CD14-positive monocyte (primary cell): ENCODE results near the gene CEBPG. TPM values are rescaled to one million over a fixed set of nuclear protein-coding genes. Genes with fewer than 3 reads are reported as not detected.

Experiments
- DNase-seq, 3 donors: peaks; one replicate each; pipeline ENCODE4 v3.0.0-alpha.2; 2011 to 2022
- H2AFZ ChIP-seq: 2 replicates; pipeline ENCODE4 v1.6.0; 2012; ENCODE audit warnings: mild to moderate bottlenecking, low read depth, low read length, inconsistent platforms; ENCODE audit not compliant: insufficient read depth, poor library complexity, severe bottlenecking
- H3K27ac ChIP-seq, 2 donors: 1 replicate in 1 of 2; 2 replicates in 1 of 2; pipeline ENCODE4 v1.5.1; 2012 to 2013; ENCODE audit warnings: low read length in 2 of 2, control low read depth in 1 of 2, inconsistent platforms in 1 of 2, low read depth in 1 of 2, mild to moderate bottlenecking in 1 of 2
- H3K27me3 ChIP-seq, 2 donors: one replicate each; pipeline versions ENCODE4 v1.6.0 to v1.6.1; 2011 to 2013; ENCODE audit warnings: low read length in 2 of 2; ENCODE audit not compliant: control insufficient read depth in 2 of 2, insufficient read depth in 2 of 2
- H3K36me3 ChIP-seq, 2 donors: replicated peaks in 1 of 2; 1 replicate in 1 of 2; 2 replicates in 1 of 2; pipeline versions ENCODE4 v1.5.1 to v1.6.1; 2012 to 2013; ENCODE audit warnings: low read length in 2 of 2, control low read depth in 1 of 2, inconsistent platforms in 1 of 2, mild to moderate bottlenecking in 1 of 2; ENCODE audit not compliant: insufficient read depth in 2 of 2, control insufficient read depth in 1 of 2
- H3K4me1 ChIP-seq, 2 donors: 1 replicate in 1 of 2; 2 replicates in 1 of 2; pipeline versions ENCODE4 v1.5.1 to v1.6.1; 2012 to 2013; ENCODE audit warnings: low read length in 2 of 2, control low read depth in 1 of 2, inconsistent platforms in 1 of 2, mild to moderate bottlenecking in 1 of 2, moderate library complexity in 1 of 2; ENCODE audit not compliant: insufficient read depth in 2 of 2, control insufficient read depth in 1 of 2
- H3K4me2 ChIP-seq: replicated peaks from 2 replicates; pipeline ENCODE3; 2012; ENCODE audit warnings: low read length, moderate library complexity, mild to moderate bottlenecking; ENCODE audit not compliant: poor library complexity, severe bottlenecking; ENCODE audit errors: extremely low read depth
- H3K4me3 ChIP-seq, 3 experiments: fragments of 200-600 bp in 1 of 3; sonication (generic) in 1 of 3; replicated peaks in 1 of 3; 1 replicate in 2 of 3; 2 replicates in 1 of 3; pipeline ENCODE4 v1.5.1; 2011 to 2013; ENCODE audit warnings: low read length in 3 of 3, mild to moderate bottlenecking in 3 of 3, control low read depth in 2 of 3, low read depth in 2 of 3, inconsistent platforms in 1 of 3, moderate library complexity in 1 of 3
- H3K79me2 ChIP-seq: 2 replicates; pipeline ENCODE4 v1.6.0; 2012; ENCODE audit warnings: mild to moderate bottlenecking, control low read depth, inconsistent platforms, low read length, moderate library complexity; ENCODE audit not compliant: insufficient read depth
- H3K9ac ChIP-seq: 2 replicates; pipeline ENCODE4 v1.6.0; 2017; ENCODE audit warnings: low read length, mild to moderate bottlenecking; ENCODE audit not compliant: insufficient read depth, poor library complexity, severe bottlenecking
- H3K9me3 ChIP-seq, 2 donors: replicated peaks in 1 of 2; 1 replicate in 1 of 2; 2 replicates in 1 of 2; pipeline versions ENCODE4 v1.5.1 to v1.6.1; 2012 to 2013; ENCODE audit warnings: low read length in 2 of 2, control low read depth in 1 of 2; ENCODE audit not compliant: control insufficient read depth in 1 of 2, insufficient read depth in 1 of 2
- H4K20me1 ChIP-seq: 2 replicates; pipeline ENCODE4 v1.6.0; 2012; ENCODE audit warnings: mild to moderate bottlenecking, low read length, control low read depth, moderate library complexity; ENCODE audit not compliant: insufficient read depth
- H3K27ac Mint-ChIP-seq, 7 donors: one replicate each; pipeline ENCODE4 v1.8.0; 2020; ENCODE audit warnings: mild to moderate bottlenecking in 7 of 7, mixed read lengths in 7 of 7, moderate library complexity in 6 of 7, inconsistent platforms in 2 of 7
- H3K27me3 Mint-ChIP-seq, 3 donors: one replicate each; pipeline ENCODE4 v1.8.0; 2021 to 2022; ENCODE audit warnings: low read depth in 3 of 3, mild to moderate bottlenecking in 3 of 3, mixed read lengths in 3 of 3, moderate library complexity in 3 of 3, inconsistent platforms in 1 of 3
- H3K36me3 Mint-ChIP-seq, 2 donors: one replicate each; pipeline ENCODE4 v1.8.0; 2020; ENCODE audit warnings: mixed read lengths in 2 of 2, inconsistent platforms in 1 of 2, mild to moderate bottlenecking in 1 of 2
- H3K4me1 Mint-ChIP-seq: one replicate; pipeline ENCODE4 v1.8.0; 2020; ENCODE audit warnings: mild to moderate bottlenecking, mixed read lengths
- H3K4me3 Mint-ChIP-seq, 2 donors: one replicate each; pipeline ENCODE4 v1.8.0; 2020; ENCODE audit warnings: mild to moderate bottlenecking in 2 of 2, mixed read lengths in 2 of 2, moderate library complexity in 1 of 2
- H3K9me3 Mint-ChIP-seq, 7 donors: one replicate each; pipeline ENCODE4 v1.8.0; 2020 to 2022; ENCODE audit warnings: mixed read lengths in 7 of 7, mild to moderate bottlenecking in 6 of 7, moderate library complexity in 6 of 7, inconsistent platforms in 2 of 7
- WGBS: methylation state at CpG from one replicate; pipeline ENCODE4 v1.1.5; 2013; ENCODE audit warnings: missing lambda C conversion rate; ENCODE audit not compliant: insufficient coverage; 5-methylcytosine and 5-hydroxymethylcytosine counted together
- intact Hi-C, 2 donors: fragments of 100-400 bp; cut with micrococcal nuclease; formaldehyde crosslinking; loops; one replicate each; pipeline versions ENCODE4 v1.15.0 to v1.15.1; 2023
- polyA plus RNA-seq, 3 donors: library from polyadenylated mRNA; depleted of rRNA in 1 of 3; unstranded in 2 of 3; stranded (reverse) in 1 of 3; fragments of 300-500 nt in 2 of 3; fragments of >200 nt in 1 of 3; fragmentation: Illumina TruSeq in 2 of 3; gene quantifications; 1 replicate in 2 of 3; 2 replicates in 1 of 3; pipeline ENCODE4 v1.2.3, GENCODE V29; 2012 to 2021
- TF ChIP-seq, protein P1 (sequence below): fragments of 200-600 bp; IDR thresholded peaks from one replicate; pipeline ENCODE4 v1.8.0; 2022; ENCODE audit warnings: antibody characterized with exemption, mild to moderate bottlenecking

Gene CEBPG
- polyA plus RNA-seq, 3 donors = 16.8 to 18.3 (median 17.8) TPM

DNA sequence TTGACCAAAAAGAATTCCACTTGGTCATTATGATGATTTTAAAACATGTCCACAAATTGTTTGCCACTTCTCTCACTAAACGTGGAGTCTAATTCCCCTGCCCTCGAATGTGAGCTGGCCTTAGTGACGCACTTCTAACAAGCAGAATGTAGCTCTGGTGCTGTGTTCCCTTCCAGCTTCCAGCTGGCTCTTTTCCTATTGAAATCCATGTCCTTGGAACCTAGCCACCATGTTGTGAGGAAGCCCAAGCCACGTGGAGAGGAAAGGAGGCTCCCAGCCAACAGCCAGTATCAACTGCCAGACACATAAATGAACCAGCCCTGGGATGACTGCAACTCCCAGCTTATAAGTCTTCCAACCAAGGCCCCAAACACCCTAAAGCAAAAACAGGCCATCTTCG, 47.6 kb upstream of the CEBPG start:
- no peak overlapping the region for H3K4me3 Mint-ChIP-seq
- H3K27ac Mint-ChIP-seq = no peak overlapping the region
- 100% methylated on average over 3 of the region's 5 CpGs for WGBS

DNA sequence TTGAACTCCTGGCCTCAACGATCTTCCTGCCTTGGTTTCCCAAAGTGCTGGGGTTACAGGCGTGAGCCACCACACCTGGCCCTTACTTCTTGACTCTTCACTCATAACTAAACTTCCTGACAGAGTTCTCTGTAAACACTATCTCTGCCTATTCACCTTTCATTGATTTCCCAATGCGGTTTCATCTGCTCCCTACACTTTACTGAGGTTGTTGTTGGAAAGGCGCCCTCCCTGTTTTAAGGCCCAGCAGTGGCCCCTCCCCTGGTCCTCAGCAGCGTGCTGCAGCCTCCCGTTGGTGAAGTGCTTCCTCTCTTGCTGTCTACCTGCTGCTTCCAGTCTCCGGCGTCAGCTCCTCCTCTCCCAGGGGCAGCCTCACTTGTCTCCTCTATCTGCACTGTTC, 44.4 kb upstream of the CEBPG start:
- Histone ChIP-seq H3K9ac (no peak overlapping the region), H3K4me3 (peak overlapping the region in 1 of 3 experiments; percentile 57), H3K27ac (peak overlapping the region; percentile 56 to 84), H3K4me2 (no peak overlapping the region), H3K79me2 (no peaks in the 10 kb centered on the region), H3K27me3 (no peaks in the 10 kb centered on the region), H4K20me1 (no peaks in the 10 kb centered on the region), H3K36me3 (no peaks in the 10 kb centered on the region), H2AFZ (peak overlapping the region; percentile 7), H3K4me1 (peaks cover 61 to 62% of the 10 kb centered on the region in 2 donors), H3K9me3 (peaks cover 6% of the 10 kb centered on the region in 2 donors)
- 79% methylated on average over 7 of the region's 8 CpGs for WGBS
- Mint-ChIP-seq H3K27me3 (peaks cover 0 to 4% (median 0%) of the 10 kb centered on the region in 3 donors), H3K4me1 (peaks cover 56% of the 10 kb centered on the region), H3K4me3 (no peak overlapping the region), H3K36me3 (peaks cover 0 to 4% of the 10 kb centered on the region in 2 donors), H3K9me3 (peaks cover 3 to 8% (median 6%) of the 10 kb centered on the region in 7 donors), H3K27ac (peak overlapping the region; percentile 63 to 93 (median 89))
- TF ChIP-seq, protein P1, sequence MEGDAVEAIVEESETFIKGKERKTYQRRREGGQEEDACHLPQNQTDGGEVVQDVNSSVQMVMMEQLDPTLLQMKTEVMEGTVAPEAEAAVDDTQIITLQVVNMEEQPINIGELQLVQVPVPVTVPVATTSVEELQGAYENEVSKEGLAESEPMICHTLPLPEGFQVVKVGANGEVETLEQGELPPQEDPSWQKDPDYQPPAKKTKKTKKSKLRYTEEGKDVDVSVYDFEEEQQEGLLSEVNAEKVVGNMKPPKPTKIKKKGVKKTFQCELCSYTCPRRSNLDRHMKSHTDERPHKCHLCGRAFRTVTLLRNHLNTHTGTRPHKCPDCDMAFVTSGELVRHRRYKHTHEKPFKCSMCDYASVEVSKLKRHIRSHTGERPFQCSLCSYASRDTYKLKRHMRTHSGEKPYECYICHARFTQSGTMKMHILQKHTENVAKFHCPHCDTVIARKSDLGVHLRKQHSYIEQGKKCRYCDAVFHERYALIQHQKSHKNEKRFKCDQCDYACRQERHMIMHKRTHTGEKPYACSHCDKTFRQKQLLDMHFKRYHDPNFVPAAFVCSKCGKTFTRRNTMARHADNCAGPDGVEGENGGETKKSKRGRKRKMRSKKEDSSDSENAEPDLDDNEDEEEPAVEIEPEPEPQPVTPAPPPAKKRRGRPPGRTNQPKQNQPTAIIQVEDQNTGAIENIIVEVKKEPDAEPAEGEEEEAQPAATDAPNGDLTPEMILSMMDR = no peak
- no peak for DNase-seq
- intact Hi-C loops = no loop called here

More for the DNA sequence above, 47.6 kb upstream of the CEBPG start:
- peaks cover 3 to 13% (median 7%) of the 10 kb centered on the region in 7 donors for H3K9me3 Mint-ChIP-seq
- peaks cover 31 to 32% of the 10 kb centered on the region in 2 donors for H3K4me1 ChIP-seq
- peaks cover 0 to 4% (median 0%) of the 10 kb centered on the region in 3 donors for H3K27me3 Mint-ChIP-seq
- no peak overlapping the region for H3K27ac ChIP-seq
- peaks cover 0 to 4% of the 10 kb centered on the region in 2 donors for H3K36me3 Mint-ChIP-seq
- no peak overlapping the region for H3K4me2 ChIP-seq
- H3K4me3 ChIP-seq = no peak overlapping the region
- no peak overlapping the region for H2AFZ ChIP-seq
- no peaks in the 10 kb centered on the region for H3K36me3 ChIP-seq
- no peaks in the 10 kb centered on the region for H4K20me1 ChIP-seq
- intact Hi-C loops = no loop called here
- peaks cover 6 to 9% of the 10 kb centered on the region in 2 donors for H3K9me3 ChIP-seq
- no peaks in the 10 kb centered on the region for H3K79me2 ChIP-seq
- H3K4me1 Mint-ChIP-seq = peaks cover 28% of the 10 kb centered on the region
- no peak overlapping the region for H3K9ac ChIP-seq
- TF ChIP-seq, protein P1 = no peak
- DNase-seq = no peak
- H3K27me3 ChIP-seq = no peaks in the 10 kb centered on the region
